Hepatocyte (in vitro differentiated cells): ENCODE measurements around the gene PHF23.

Source experiments
- EZH2 ChIP-seq: fragments of 200-600 bp; sonication (generic); IDR thresholded peaks from 2 replicates; pipeline ENCODE4 v1.6.1; 2016; ENCODE audit warnings: antibody characterized with exemption, mild to moderate bottlenecking, borderline replicate concordance
- TF ChIP-seq, protein P1 (sequence below): fragments of 200-600 bp; sonication (generic); IDR thresholded peaks from 2 replicates; pipeline ENCODE4 v1.5.1; 2016; ENCODE audit warnings: antibody characterized with exemption, mild to moderate bottlenecking; ENCODE audit not compliant: poor library complexity

DNA sequence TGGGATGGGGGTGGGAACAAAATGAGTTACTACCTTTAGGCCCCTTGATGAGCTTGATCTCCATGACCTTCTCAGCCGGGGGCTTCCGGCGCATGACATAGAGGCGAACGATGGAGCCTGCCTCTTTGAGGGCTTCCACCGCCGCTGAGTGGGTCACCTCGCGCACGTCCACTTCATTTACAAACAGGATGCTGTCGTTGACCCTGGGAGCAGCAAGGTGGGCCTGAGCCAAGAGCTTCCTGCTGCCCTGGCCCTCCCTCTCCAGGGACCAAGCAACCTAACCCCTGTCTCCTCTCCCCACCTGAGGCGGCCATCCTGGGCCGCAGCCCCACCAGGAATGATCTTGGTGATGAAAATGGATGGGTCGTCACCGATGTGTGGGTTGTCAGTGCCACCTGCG lies 35.9 kb downstream of the PHF23 start:
- TF ChIP-seq, protein P1, sequence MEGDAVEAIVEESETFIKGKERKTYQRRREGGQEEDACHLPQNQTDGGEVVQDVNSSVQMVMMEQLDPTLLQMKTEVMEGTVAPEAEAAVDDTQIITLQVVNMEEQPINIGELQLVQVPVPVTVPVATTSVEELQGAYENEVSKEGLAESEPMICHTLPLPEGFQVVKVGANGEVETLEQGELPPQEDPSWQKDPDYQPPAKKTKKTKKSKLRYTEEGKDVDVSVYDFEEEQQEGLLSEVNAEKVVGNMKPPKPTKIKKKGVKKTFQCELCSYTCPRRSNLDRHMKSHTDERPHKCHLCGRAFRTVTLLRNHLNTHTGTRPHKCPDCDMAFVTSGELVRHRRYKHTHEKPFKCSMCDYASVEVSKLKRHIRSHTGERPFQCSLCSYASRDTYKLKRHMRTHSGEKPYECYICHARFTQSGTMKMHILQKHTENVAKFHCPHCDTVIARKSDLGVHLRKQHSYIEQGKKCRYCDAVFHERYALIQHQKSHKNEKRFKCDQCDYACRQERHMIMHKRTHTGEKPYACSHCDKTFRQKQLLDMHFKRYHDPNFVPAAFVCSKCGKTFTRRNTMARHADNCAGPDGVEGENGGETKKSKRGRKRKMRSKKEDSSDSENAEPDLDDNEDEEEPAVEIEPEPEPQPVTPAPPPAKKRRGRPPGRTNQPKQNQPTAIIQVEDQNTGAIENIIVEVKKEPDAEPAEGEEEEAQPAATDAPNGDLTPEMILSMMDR: no peak
- TF ChIP-seq EZH2: no peak
